ENCODE data around the gene SEMA4G. TPM values are rescaled to one million over a fixed set of nuclear protein-coding genes. Genes with fewer than 3 reads are reported as not detected.

Gene SEMA4G
- total RNA-seq, 1 donor, result 0.10 TPM

DNA sequence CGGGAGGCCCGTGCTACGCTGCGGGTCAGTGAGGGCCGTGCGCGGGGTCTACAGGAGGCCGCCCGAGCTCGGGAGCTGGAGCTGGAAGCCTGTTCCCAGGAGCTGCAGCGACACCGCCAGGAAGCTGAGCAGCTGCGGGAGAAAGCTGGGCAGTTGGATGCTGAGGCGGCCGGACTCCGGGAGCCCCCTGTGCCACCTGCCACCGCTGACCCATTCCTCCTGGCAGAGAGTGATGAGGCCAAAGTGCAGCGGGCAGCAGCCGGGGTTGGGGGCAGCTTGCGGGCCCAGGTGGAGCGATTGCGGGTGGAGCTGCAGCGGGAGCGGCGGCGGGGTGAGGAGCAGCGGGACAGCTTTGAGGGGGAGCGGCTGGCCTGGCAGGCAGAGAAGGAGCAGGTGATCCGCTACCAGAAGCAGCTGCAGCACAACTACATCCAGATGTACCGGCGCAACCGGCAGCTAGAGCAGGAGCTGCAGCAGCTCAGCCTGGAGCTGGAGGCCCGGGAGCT, 37.3 kb downstream of the SEMA4G start:
- Histone ChIP-seq H3K4me1 (ENCODE audit: insufficient read depth, low read length) (no peaks in the 10 kb centered on the region), H3K4me3 (ENCODE audit: low read length) (no peak overlapping the region), H3K9me3 (ENCODE audit: low read depth, low read length) (no peaks in the 10 kb centered on the region), H3K27me3 (ENCODE audit: insufficient read depth, low read length) (no peaks in the 10 kb centered on the region)

DNA sequence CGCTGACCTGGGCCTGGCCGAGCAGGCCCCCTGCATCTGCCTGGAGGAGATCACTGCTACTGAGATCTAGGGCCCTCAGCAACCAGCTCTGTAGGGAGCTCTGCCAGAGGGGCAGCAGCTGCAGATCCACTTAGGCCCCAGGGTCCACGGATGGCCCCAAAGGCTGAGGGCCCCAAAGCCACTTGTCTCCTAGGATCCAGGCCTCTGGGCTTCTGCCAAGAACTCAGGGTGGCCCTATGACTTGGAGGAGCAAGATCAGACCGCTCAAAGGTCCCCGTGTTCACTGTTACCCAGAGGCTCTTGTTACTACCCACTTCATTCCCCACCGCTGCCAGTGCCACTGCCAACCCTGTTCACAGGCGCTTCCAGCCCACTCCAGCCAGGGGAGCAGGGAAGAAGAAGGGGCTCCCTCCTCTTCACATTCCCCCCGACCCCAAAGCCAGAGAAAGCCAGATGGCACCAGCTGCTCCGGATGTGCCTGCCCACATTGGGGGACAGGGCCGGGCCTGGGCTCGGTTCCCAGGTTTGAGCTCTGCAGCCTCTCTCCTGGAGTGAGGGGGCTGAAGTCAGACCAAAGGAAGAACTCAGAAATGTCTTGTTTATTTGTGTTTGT, 37.9 kb downstream of the SEMA4G start:
- Histone ChIP-seq H3K4me1 (ENCODE audit: insufficient read depth, low read length) (no peaks in the 10 kb centered on the region), H3K4me3 (ENCODE audit: low read length) (no peak overlapping the region), H3K27me3 (ENCODE audit: insufficient read depth, low read length) (no peaks in the 10 kb centered on the region), H3K9me3 (ENCODE audit: low read depth, low read length) (no peaks in the 10 kb centered on the region)

GRCh38 chr10:101007915-101008822, 38.9 kb downstream of the SEMA4G start:
- H3K4me1 ChIP-seq (ENCODE audit: insufficient read depth, low read length), result peaks cover 1% of the 10 kb centered on the region
- no peaks in the 10 kb centered on the region for H3K27me3 ChIP-seq (ENCODE audit: insufficient read depth, low read length)
- H3K9me3 ChIP-seq (ENCODE audit: low read depth, low read length), result no peaks in the 10 kb centered on the region
- no peak overlapping the region for H3K4me3 ChIP-seq (ENCODE audit: low read length)

GRCh38 chr10:101008823-101009423, 39.6 kb downstream of the SEMA4G start:
- Histone ChIP-seq H3K27me3 (ENCODE audit: insufficient read depth, low read length) (no peaks in the 10 kb centered on the region), H3K9me3 (ENCODE audit: low read depth, low read length) (no peaks in the 10 kb centered on the region), H3K4me1 (ENCODE audit: insufficient read depth, low read length) (peaks cover 4% of the 10 kb centered on the region), H3K4me3 (ENCODE audit: low read length) (no peak overlapping the region)

DNA sequence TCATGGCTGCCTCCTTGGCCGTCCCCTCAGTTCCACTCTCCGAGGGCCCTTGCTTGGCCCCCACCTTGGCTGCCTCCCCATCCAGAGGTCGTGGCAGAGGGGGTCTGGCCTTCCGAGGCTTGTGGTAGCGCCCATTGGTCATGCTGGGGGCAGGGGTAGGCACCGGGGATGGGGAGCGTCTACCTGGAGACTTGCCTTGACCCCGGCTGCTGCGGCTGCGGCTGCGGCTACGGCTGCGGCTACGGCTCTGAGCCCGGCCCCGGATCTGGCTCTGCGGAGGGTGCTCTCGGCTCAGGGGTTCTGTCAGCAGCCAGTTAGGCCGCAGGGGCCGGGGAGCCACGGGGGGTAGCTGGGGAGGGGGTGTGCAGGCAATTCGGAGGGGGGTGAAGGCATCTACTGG, 41.0 kb downstream of the SEMA4G start:
- no peak overlapping the region for H3K4me3 ChIP-seq (ENCODE audit: low read length)
- no peaks in the 10 kb centered on the region for H3K27me3 ChIP-seq (ENCODE audit: insufficient read depth, low read length)
- H3K9me3 ChIP-seq (ENCODE audit: low read depth, low read length), result no peaks in the 10 kb centered on the region
- H3K4me1 ChIP-seq (ENCODE audit: insufficient read depth, low read length), result peaks cover 4% of the 10 kb centered on the region

GRCh38 chr10:101011517-101012423, 42.5 kb downstream of the SEMA4G start:
- Histone ChIP-seq H3K4me3 (ENCODE audit: low read length) (no peak overlapping the region), H3K27me3 (ENCODE audit: insufficient read depth, low read length) (peaks cover 2% of the 10 kb centered on the region), H3K4me1 (ENCODE audit: insufficient read depth, low read length) (peaks cover 4% of the 10 kb centered on the region), H3K9me3 (ENCODE audit: low read depth, low read length) (no peaks in the 10 kb centered on the region)

DNA sequence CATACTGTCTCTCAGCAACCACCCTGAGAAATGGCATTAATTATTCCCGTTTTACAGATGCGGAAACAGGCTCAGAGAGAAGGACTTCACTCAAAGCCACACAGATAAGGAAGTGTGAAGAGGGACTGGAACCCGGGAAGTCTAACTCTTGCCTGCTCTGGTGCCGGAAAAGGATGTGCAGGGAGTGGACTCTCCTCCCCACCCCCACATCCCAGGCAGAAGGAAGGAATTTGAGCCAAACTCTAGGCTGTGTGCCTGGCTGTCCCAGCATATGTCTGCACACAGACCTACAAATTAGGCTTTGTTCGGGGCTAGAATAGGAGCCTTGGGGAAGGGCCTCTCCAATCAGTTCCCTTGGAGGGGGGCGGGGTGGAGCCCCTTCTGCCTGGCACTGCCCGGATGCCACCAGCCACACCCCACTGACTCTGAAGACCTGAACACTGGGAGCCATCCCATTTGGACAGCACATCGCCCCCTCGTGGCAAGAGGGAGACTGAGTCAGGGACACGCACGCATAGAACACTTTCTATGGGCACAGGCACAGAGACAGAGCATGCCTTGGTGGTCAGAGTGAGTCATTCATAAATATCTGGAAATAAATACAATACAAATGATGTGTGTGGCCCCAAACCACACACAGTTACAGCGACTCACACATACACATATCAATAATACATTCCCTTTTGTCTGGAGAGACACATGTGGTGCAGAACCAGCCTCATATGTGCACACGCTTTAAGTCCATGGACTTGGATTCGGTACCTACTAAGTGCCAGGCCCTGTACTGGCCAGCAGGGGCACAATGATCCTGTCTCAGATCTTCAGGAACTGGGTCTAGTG, 43.4 kb downstream of the SEMA4G start:
- Histone ChIP-seq H3K9me3 (ENCODE audit: low read depth, low read length) (no peaks in the 10 kb centered on the region), H3K4me3 (ENCODE audit: low read length) (no peak overlapping the region), H3K27me3 (ENCODE audit: insufficient read depth, low read length) (peaks cover 6% of the 10 kb centered on the region), H3K4me1 (ENCODE audit: insufficient read depth, low read length) (peaks cover 4% of the 10 kb centered on the region)

DNA sequence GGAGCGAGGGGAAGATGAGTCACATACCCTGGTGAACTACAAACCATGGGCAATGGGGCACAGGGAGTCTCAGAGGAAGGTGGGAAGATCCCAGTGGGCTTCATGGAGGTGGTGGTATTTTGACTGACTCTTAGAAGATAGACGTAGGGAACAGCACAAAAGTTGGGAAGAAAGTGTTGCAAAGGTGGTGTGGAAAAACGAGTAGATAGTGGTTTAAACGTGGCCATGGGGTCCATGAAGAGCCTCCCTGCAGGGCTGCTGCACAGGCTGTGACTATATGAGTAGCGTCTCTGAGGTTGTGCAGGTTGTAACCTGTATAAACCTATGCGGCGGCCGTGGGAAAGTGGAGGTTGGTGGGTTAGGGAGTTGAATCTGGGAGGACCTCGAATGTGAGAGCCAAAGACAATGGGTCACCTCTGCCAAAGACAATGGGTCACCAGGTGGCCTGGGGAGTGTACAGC, 44.1 kb downstream of the SEMA4G start:
- H3K9me3 ChIP-seq (ENCODE audit: low read depth, low read length), result no peaks in the 10 kb centered on the region
- H3K4me1 ChIP-seq (ENCODE audit: insufficient read depth, low read length), result peaks cover 10% of the 10 kb centered on the region
- no peak overlapping the region for H3K4me3 ChIP-seq (ENCODE audit: low read length)
- H3K27me3 ChIP-seq (ENCODE audit: insufficient read depth, low read length), result peaks cover 11% of the 10 kb centered on the region

DNA sequence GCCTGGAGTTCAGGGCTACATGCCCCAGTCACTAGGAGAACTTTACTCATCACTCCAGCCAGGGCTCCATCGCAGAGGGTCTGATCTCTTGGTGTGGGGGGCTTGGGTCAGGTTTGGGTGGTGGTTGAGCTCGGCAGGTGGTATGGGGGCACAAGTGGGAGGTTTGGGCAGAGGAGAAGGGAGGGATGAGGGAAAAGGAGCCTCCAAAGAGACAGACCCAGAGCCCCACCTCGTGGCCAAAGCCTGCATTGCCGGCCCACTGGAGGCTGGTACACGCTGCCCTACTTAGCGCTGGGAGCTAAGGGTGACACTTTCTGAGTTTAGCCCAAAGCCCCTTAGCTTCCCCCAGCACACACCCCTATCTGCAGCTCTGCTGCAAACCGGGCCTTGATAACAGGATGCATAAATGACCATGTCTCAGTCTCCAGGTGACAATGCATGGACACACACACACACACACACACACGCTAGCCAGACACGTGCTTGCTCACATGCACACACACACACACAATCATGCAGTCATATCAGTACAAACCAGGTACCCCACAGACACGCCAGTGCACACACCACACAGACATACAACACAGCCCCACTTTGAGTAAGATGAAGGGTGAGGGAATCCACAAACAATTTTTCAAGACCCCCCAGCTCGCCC, 45.1 kb downstream of the SEMA4G start:
- Histone ChIP-seq H3K4me3 (ENCODE audit: low read length) (no peak overlapping the region), H3K9me3 (ENCODE audit: low read depth, low read length) (no peaks in the 10 kb centered on the region), H3K27me3 (ENCODE audit: insufficient read depth, low read length) (peaks cover 17% of the 10 kb centered on the region), H3K4me1 (ENCODE audit: insufficient read depth, low read length) (peaks cover 19% of the 10 kb centered on the region)

DNA sequence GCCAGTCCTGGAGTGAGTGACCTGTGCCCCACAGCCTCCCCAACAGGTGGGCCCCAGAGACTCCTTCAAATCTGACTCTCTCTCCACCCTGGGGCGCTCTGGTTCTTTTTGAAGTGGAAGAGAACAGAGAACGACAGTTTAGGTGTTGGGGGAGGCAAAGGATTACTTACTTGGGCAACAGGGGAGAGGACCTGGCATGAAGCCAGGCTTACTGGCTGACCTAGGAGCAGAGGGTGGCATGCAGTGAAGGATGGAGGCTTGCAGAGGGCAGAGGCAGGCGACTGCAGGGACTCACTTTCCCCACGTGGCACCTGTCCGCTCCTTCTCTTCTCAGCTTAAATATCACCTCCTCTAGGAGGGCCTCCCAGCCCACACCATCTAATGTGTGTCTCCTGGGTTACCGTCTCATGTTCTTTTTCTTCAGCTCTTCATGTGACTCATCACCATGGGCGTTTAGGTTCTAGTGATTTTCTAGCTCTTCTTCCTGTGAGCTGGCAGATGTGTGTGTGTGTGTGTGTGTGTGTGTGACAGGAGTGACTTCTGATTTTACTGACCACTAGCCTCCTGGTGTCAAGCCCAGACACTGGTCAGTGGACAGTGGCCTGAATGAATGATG, 45.8 kb downstream of the SEMA4G start:
- peaks cover 17% of the 10 kb centered on the region for H3K27me3 ChIP-seq (ENCODE audit: insufficient read depth, low read length)
- H3K9me3 ChIP-seq (ENCODE audit: low read depth, low read length), result no peaks in the 10 kb centered on the region

DNA sequence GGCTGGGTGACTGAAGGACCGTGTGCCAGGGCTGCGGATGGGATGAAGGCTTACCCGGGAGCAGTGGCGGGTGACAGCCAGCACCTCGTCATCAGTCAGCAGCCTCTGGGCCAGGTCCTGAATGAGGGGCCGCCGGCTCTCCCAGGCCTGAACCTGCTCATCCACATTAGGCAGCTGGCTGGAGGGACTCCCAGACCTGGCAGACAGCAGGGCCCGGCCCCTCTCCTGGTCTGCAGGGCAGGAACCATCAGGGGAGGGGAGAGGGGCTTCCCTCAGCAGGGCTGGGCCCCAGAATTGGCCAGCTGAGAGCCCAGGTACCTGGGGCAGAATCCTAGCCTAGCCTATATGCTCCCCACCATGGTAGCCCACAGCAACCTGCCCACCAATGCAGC, 46.3 kb downstream of the SEMA4G start:
- Histone ChIP-seq H3K9me3 (ENCODE audit: low read depth, low read length) (no peaks in the 10 kb centered on the region), H3K4me1 (ENCODE audit: insufficient read depth, low read length) (peaks cover 20% of the 10 kb centered on the region), H3K4me3 (ENCODE audit: low read length) (no peak overlapping the region), H3K27me3 (ENCODE audit: insufficient read depth, low read length) (peaks cover 17% of the 10 kb centered on the region)

More for the DNA sequence above, 45.8 kb downstream of the SEMA4G start:
- Histone ChIP-seq H3K4me1 (ENCODE audit: insufficient read depth, low read length) (peaks cover 20% of the 10 kb centered on the region), H3K4me3 (ENCODE audit: low read length) (no peak overlapping the region)

DNA sequence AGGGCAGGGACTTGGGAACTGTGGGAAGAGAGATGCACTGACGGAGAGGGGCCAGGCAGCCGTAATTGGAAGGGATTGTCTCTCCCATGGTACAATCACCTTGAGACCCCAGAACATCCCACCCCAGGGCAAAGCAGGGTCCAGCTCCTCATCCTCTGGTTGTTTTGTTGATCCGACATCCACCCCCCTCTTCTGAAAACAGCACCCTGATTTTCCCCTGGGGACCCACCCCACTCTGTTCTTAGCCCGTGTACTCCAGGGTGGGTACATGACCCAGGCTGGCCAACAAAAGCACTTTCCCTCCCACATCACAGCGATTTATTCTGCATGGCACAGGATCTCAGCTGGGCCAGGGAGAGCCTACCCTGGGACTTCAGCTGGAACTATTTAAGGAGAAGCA, 47.5 kb downstream of the SEMA4G start:
- Histone ChIP-seq H3K4me1 (ENCODE audit: insufficient read depth, low read length) (peaks cover 20% of the 10 kb centered on the region), H3K9me3 (ENCODE audit: low read depth, low read length) (no peaks in the 10 kb centered on the region), H3K27me3 (ENCODE audit: insufficient read depth, low read length) (peaks cover 17% of the 10 kb centered on the region), H3K4me3 (ENCODE audit: low read length) (no peak overlapping the region)

DNA sequence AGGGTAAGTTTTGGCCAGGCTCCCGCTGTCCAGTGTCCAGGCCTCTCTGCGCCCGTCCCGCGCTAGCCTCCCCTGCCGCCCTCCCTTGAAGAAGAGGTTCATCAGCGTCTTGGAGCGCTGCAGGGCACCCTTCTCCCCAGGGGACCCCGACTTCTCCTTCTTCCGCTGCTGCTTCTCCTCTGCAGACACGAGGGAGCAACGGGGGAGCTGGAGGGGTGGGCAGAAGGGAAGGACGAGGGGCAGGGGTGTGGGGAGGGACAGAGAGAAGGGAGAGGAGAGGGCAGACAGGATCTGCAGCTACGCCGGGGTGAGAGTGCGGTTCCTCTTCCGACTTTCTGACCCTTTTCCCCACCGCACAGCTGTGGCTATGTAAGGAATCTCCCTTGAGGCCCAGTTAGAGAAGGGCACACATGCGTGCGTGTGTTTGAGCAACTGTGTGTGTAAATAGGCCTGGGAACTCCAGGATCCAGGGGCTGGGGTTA, 48.9 kb downstream of the SEMA4G start:
- Histone ChIP-seq H3K27me3 (ENCODE audit: insufficient read depth, low read length) (peaks cover 17% of the 10 kb centered on the region), H3K9me3 (ENCODE audit: low read depth, low read length) (no peaks in the 10 kb centered on the region), H3K4me3 (ENCODE audit: low read length) (no peak overlapping the region), H3K4me1 (ENCODE audit: insufficient read depth, low read length) (peaks cover 19% of the 10 kb centered on the region)
